WTC11 (cell line): Measurements from ENCODE around the gene SYCN. TPM values are rescaled to one million over a fixed set of nuclear protein-coding genes. Genes with fewer than 3 reads are reported as not detected.

Source experiments
- ATAC-seq: fragments of 200-7000 bp; cut with Tn5 transposase; 2 replicates; pipeline ENCODE4 v1.10.0; 2021; ENCODE audit warnings: mild to moderate bottlenecking, moderate library complexity
- CTCF ChIA-PET: fragments of 300-600 bp; sonication (Branson Sonifier 250); formaldehyde crosslinking; loops from one replicate; lab custom pipeline; 2021; ENCODE audit warnings: antibody characterized with exemption; lab: Charles Lee
- POLR2A ChIA-PET: fragments of 350-600 bp; sonication (Branson Sonifier 250); formaldehyde crosslinking; loops from one replicate; lab custom pipeline; 2021; ENCODE audit warnings: antibody characterized with exemption; lab: Charles Lee
- DNase-seq: peaks from one replicate; pipeline ENCODE4 v3.0.0; 2021; ENCODE audit warnings: low spot score
- H3K27ac Mint-ChIP-seq: 2 replicates; pipeline ENCODE4 v1.8.0; 2021; ENCODE audit warnings: mixed read lengths
- H3K27me3 Mint-ChIP-seq: 2 replicates; pipeline ENCODE4 v1.8.0; 2021; ENCODE audit warnings: low read depth, mild to moderate bottlenecking, moderate library complexity, mixed read lengths
- H3K36me3 Mint-ChIP-seq: 2 replicates; pipeline ENCODE4 v1.8.0; 2021; ENCODE audit warnings: mixed read lengths
- H3K4me1 Mint-ChIP-seq: 2 replicates; pipeline ENCODE4 v1.8.0; 2022; ENCODE audit warnings: mixed read lengths
- H3K4me3 Mint-ChIP-seq: 2 replicates; pipeline ENCODE4 v1.8.0; 2021; ENCODE audit warnings: mild to moderate bottlenecking, moderate library complexity, mixed read lengths
- H3K9me3 Mint-ChIP-seq: 2 replicates; pipeline ENCODE4 v1.8.0; 2021; ENCODE audit warnings: mixed read lengths
- ARID4B ChIP-seq: sonication (generic); formaldehyde crosslinking; IDR thresholded peaks from 2 replicates; pipeline ENCODE4 v1.8.0; 2023; ENCODE audit warnings: missing genetic modification reagents, mild to moderate bottlenecking, borderline replicate concordance
- ATF1 ChIP-seq: sonication (generic); formaldehyde crosslinking; IDR thresholded peaks from 2 replicates; pipeline ENCODE4 v1.8.1; 2023; ENCODE audit warnings: mild to moderate bottlenecking, moderate library complexity, missing genetic modification reagents
- ATF3 ChIP-seq: sonication (generic); formaldehyde crosslinking; conservative IDR thresholded peaks from 2 replicates; pipeline ENCODE4 v1.8.1; 2022; ENCODE audit warnings: mild to moderate bottlenecking, missing genetic modification reagents
- ETV6 ChIP-seq: sonication (generic); formaldehyde crosslinking; IDR thresholded peaks from 2 replicates; pipeline ENCODE4 v1.8.1; 2022; ENCODE audit warnings: mild to moderate bottlenecking, missing genetic modification reagents
- FOXJ3 ChIP-seq: sonication (generic); formaldehyde crosslinking; IDR thresholded peaks from 2 replicates; pipeline ENCODE4 v1.9.0; 2021; ENCODE audit warnings: missing genetic modification reagents, mild to moderate bottlenecking, borderline replicate concordance
- JAZF1 ChIP-seq: fragments of 250-450 bp; sonication (Bioruptor Pico); IDR thresholded peaks from 2 replicates; pipeline ENCODE4 v1.9.0; 2021; ENCODE audit warnings: moderate library complexity, mild to moderate bottlenecking, inconsistent platforms
- KAT7 ChIP-seq: sonication (generic); formaldehyde crosslinking; IDR thresholded peaks from 2 replicates; pipeline ENCODE4 v1.8.1; 2023; ENCODE audit warnings: missing genetic modification reagents, mild to moderate bottlenecking, borderline replicate concordance
- NFATC4 ChIP-seq: fragments of 250-450 bp; sonication (Bioruptor Pico); IDR thresholded peaks from 2 replicates; pipeline ENCODE4 v1.9.0; 2021; ENCODE audit warnings: mild to moderate bottlenecking
- OVOL2 ChIP-seq: fragments of 250-450 bp; sonication (Bioruptor Pico); IDR thresholded peaks from 2 replicates; pipeline ENCODE4 v1.9.0; 2021; ENCODE audit warnings: mild to moderate bottlenecking, borderline replicate concordance
- ZNF219 ChIP-seq: sonication (generic); formaldehyde crosslinking; IDR thresholded peaks from 2 replicates; pipeline ENCODE4 v1.8.0; 2023; ENCODE audit warnings: missing genetic modification reagents, mild to moderate bottlenecking, borderline replicate concordance
- ZNF263 ChIP-seq: sonication (generic); formaldehyde crosslinking; IDR thresholded peaks from 2 replicates; pipeline ENCODE4 v1.8.1; 2022; ENCODE audit warnings: low read depth, mild to moderate bottlenecking, moderate library complexity, missing genetic modification reagents
- ZNF396 ChIP-seq: fragments of 250-450 bp; sonication (Bioruptor Pico); IDR thresholded peaks from 2 replicates; pipeline ENCODE4 v1.8.0; 2021; ENCODE audit warnings: mild to moderate bottlenecking, moderate library complexity, borderline replicate concordance
- total RNA-seq: library from RNA; stranded (reverse); gene quantifications from 3 replicates; pipeline ENCODE4 v1.2.3, GENCODE V29; 2021
- TF ChIP-seq, protein P1 (sequence below): sonication (generic); formaldehyde crosslinking; IDR thresholded peaks from 2 replicates; pipeline ENCODE4 v1.8.1; 2022; ENCODE audit warnings: low read depth, mild to moderate bottlenecking, moderate library complexity, missing genetic modification reagents, borderline replicate concordance
- TF ChIP-seq, protein P2 (sequence below): fragments of 250-450 bp; sonication (Bioruptor Pico); IDR thresholded peaks from 2 replicates; pipeline ENCODE4 v2.1.2; 2022; ENCODE audit warnings: mild to moderate bottlenecking, moderate library complexity
- TF ChIP-seq, protein P3 (sequence below): sonication (generic); formaldehyde crosslinking; IDR thresholded peaks from 2 replicates; pipeline ENCODE4 v1.8.0; 2022; ENCODE audit warnings: missing genetic modification reagents
- TF ChIP-seq, protein P4 (sequence below): sonication (generic); formaldehyde crosslinking; IDR thresholded peaks from 2 replicates; pipeline ENCODE4 v1.8.0; 2022; ENCODE audit warnings: mild to moderate bottlenecking, missing genetic modification reagents
- TF ChIP-seq, protein P5 (sequence below): sonication (generic); formaldehyde crosslinking; IDR thresholded peaks from 2 replicates; pipeline ENCODE4 v1.8.1; 2023; ENCODE audit warnings: mild to moderate bottlenecking, missing genetic modification reagents, moderate library complexity

SYCN gene
- total RNA-seq, 1 experiment from 2014 or later = 0.77 TPM

DNA sequence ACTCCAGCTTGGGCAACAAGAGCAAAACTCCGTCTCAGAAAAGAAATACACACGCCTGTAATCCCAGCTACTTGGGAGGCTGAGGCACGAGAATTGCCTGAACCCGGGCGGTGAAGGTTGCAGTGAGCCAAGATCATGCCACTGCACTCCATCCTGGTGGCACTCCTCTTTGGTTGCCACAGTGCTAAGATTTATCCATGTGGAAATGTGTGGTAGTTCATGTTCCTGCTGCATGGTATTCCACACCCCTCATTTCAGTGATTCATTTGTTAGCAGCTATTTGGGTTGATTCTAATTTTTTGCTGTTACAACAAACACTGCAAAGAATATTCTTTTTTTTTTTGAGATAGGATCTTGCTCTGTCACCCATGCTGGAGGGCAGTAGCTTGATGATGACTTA, 28.6 kb upstream of the SYCN start (continued):
- TF ChIP-seq, protein P1, sequence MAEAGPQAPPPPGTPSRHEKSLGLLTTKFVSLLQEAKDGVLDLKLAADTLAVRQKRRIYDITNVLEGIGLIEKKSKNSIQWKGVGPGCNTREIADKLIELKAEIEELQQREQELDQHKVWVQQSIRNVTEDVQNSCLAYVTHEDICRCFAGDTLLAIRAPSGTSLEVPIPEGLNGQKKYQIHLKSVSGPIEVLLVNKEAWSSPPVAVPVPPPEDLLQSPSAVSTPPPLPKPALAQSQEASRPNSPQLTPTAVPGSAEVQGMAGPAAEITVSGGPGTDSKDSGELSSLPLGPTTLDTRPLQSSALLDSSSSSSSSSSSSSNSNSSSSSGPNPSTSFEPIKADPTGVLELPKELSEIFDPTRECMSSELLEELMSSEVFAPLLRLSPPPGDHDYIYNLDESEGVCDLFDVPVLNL (CRISPR knock-in tag) = no peak
- no peak for TF ChIP-seq NFATC4 (CRISPR knock-in tag)
- TF ChIP-seq ARID4B (CRISPR knock-in tag) = no peak
- no peak for TF ChIP-seq ATF3 (CRISPR knock-in tag)
- TF ChIP-seq, all 79 proteins: peak for 0

- ChIA-PET CTCF (no interaction called here), POLR2A (no interaction called here)
- Mint-ChIP-seq H3K36me3 (no peaks in the 10 kb centered on the region), H3K27ac (no peak overlapping the region), H3K4me1 (no peaks in the 10 kb centered on the region), H3K27me3 (peaks cover 38% of the 10 kb centered on the region), H3K9me3 (no peaks in the 10 kb centered on the region), H3K4me3 (no peak overlapping the region)
- TF ChIP-seq ZNF219 (CRISPR knock-in tag) = no peak
- TF ChIP-seq, protein P2, sequence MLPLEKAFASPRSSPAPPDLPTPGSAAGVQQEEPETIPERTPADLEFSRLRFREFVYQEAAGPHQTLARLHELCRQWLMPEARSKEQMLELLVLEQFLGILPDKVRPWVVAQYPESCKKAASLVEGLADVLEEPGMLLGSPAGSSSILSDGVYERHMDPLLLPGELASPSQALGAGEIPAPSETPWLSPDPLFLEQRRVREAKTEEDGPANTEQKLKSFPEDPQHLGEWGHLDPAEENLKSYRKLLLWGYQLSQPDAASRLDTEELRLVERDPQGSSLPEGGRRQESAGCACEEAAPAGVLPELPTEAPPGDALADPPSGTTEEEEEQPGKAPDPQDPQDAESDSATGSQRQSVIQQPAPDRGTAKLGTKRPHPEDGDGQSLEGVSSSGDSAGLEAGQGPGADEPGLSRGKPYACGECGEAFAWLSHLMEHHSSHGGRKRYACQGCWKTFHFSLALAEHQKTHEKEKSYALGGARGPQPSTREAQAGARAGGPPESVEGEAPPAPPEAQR (CRISPR knock-in tag) = no peak
- TF ChIP-seq, protein P3, sequence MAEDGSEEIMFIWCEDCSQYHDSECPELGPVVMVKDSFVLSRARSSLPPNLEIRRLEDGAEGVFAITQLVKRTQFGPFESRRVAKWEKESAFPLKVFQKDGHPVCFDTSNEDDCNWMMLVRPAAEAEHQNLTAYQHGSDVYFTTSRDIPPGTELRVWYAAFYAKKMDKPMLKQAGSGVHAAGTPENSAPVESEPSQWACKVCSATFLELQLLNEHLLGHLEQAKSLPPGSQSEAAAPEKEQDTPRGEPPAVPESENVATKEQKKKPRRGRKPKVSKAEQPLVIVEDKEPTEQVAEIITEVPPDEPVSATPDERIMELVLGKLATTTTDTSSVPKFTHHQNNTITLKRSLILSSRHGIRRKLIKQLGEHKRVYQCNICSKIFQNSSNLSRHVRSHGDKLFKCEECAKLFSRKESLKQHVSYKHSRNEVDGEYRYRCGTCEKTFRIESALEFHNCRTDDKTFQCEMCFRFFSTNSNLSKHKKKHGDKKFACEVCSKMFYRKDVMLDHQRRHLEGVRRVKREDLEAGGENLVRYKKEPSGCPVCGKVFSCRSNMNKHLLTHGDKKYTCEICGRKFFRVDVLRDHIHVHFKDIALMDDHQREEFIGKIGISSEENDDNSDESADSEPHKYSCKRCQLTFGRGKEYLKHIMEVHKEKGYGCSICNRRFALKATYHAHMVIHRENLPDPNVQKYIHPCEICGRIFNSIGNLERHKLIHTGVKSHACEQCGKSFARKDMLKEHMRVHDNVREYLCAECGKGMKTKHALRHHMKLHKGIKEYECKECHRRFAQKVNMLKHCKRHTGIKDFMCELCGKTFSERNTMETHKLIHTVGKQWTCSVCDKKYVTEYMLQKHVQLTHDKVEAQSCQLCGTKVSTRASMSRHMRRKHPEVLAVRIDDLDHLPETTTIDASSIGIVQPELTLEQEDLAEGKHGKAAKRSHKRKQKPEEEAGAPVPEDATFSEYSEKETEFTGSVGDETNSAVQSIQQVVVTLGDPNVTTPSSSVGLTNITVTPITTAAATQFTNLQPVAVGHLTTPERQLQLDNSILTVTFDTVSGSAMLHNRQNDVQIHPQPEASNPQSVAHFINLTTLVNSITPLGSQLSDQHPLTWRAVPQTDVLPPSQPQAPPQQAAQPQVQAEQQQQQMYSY = no peak
- DNase-seq (no peak), ATAC-seq (no peak)
Observed at GRCh38 chr19:39230096-39230764, 26.2 kb upstream of the SYCN start.

- H3K36me3 Mint-ChIP-seq = no peaks in the 10 kb centered on the region
- POLR2A ChIA-PET = no interaction called here
- H3K4me3 Mint-ChIP-seq = no peak overlapping the region
- H3K9me3 Mint-ChIP-seq = no peaks in the 10 kb centered on the region
- ATAC-seq (peak; percentile 39), DNase-seq (peak; percentile 26)
- H3K27ac Mint-ChIP-seq = no peak overlapping the region
- H3K27me3 Mint-ChIP-seq = peaks cover 41% of the 10 kb centered on the region
- no peaks in the 10 kb centered on the region for H3K4me1 Mint-ChIP-seq
- CTCF ChIA-PET = interaction anchor here (0.7 to 1.8 kb wide), 5 partner anchors 23 to 103 kb away, joined by 3 to 10 read pairs (median 3); no protein-coding TSS in a partner anchor
- TF ChIP-seq, protein P4, sequence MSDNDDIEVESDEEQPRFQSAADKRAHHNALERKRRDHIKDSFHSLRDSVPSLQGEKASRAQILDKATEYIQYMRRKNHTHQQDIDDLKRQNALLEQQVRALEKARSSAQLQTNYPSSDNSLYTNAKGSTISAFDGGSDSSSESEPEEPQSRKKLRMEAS (CRISPR knock-in tag) = no peak
- no peak for TF ChIP-seq ZNF396
- no peak for TF ChIP-seq ATF1 (CRISPR knock-in tag)
- no peak for TF ChIP-seq ZNF263 (CRISPR knock-in tag)
- TF ChIP-seq, protein P5, sequence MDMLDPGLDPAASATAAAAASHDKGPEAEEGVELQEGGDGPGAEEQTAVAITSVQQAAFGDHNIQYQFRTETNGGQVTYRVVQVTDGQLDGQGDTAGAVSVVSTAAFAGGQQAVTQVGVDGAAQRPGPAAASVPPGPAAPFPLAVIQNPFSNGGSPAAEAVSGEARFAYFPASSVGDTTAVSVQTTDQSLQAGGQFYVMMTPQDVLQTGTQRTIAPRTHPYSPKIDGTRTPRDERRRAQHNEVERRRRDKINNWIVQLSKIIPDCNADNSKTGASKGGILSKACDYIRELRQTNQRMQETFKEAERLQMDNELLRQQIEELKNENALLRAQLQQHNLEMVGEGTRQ (CRISPR knock-in tag) = no peak
- no peak for TF ChIP-seq JAZF1
- no peak for TF ChIP-seq OVOL2 (CRISPR knock-in tag)
- TF ChIP-seq FOXJ3 = no peak
- no peak for TF ChIP-seq KAT7
- no peak for TF ChIP-seq ETV6
Observed at GRCh38 chr19:39224910-39225309, 20.8 kb upstream of the SYCN start.
